ENCODE results near the gene P2RY11. TPM values are rescaled to one million over a fixed set of nuclear protein-coding genes. Genes with fewer than 3 reads are reported as not detected.

Gene P2RY11
- total and polyA plus RNA-seq, 2 donors (not counting 1 experiment from before 2014, with no cell fraction given): 25.8 to 27.1 TPM

DNA sequence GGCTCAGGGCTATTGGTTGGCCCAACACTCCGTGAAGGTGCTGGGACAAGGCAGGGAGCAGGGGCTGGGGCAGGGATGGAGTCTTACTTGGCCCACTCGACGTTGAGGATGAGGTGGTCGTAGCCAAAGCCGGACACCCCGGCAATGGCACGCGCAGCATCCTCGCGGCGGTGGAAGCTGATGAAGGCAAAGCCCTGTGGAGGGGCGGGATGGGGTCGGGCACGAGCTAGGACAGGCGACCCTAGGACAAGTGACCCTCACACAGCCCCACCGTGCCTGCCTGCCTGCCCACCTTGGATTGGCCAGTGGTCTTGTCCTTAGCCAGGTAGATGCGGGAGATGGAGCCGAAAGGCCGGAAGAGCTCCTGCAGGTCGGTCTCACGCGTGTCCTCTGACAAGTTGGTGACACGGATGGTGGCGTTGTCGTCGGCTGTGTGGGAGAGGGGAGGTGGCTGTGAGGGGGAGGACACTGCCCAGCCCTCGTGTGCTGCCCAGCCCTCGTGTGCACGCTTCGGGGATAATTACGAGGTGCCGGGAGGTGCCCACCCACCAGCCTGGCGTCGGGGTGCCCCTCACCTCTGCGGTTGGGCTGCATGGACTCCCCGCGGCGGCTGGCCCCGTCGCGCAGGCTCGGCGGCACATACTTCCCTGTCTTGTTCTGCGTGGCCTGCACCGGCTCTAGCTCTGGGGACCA lies 4.0 kb downstream of the P2RY11 start:
- Mint-ChIP-seq H3K27me3 (no peaks in the 10 kb centered on the region), H3K27ac (no peak overlapping the region), H3K4me3 (no peak overlapping the region), H3K4me1 (peaks cover 45% of the 10 kb centered on the region), H3K9me3 (ENCODE audit: insufficient read depth) (no peaks in the 10 kb centered on the region)
- intact Hi-C loops (cut with micrococcal nuclease): no loop called here
- ChIA-PET POLR2A (interaction anchor here (0.6 to 6.6 kb wide), 3 partner anchors 14 to 316 kb away, joined by 3 to 62 read pairs (median 3); partner anchors contain the start of gene ANGPTL6), CTCF (interaction anchor here (1.0 to 15.9 kb wide), 4 partner anchors 14 to 185 kb away, joined by 3 to 263 read pairs (median 6); partner anchors contain the start of genes ANGPTL6 and PPAN)
- Histone ChIP-seq H3K79me2 (ENCODE audit: control insufficient read depth, insufficient read depth, low read length) (peaks cover 33% of the 10 kb centered on the region), H3K9me3 (ENCODE audit: control extremely low read depth in 1 of 3, control insufficient read depth in 2 of 3, insufficient read depth in 1 of 3, low read length in 2 of 3) (peaks cover 0 to 6% (median 0%) of the 10 kb centered on the region in 3 donors), H3K4me3 (ENCODE audit: control extremely low read depth in 1 of 5, extremely low read depth in 1 of 5, insufficient read depth in 1 of 5, low read depth in 2 of 5, low read length in 4 of 5) (no peak overlapping the region), H3K27ac (ENCODE audit: low read length in 2 of 2) (no peak overlapping the region), H3K36me3 (replicated peaks in 1 of 2; ENCODE audit: control extremely low read depth in 1 of 2, control insufficient read depth in 1 of 2, extremely low read depth in 1 of 2, insufficient read depth in 2 of 2, low read length in 1 of 2) (peaks cover 0 to 45% of the 10 kb centered on the region in 2 experiments), H3K9ac (ENCODE audit: low read length) (no peak overlapping the region), H4K20me1 (ENCODE audit: control insufficient read depth, insufficient read depth, low read length, poor library complexity, severe bottlenecking) (peaks cover 76% of the 10 kb centered on the region), H3K27me3 (replicated peaks in 1 of 4; ENCODE audit: control extremely low read depth in 1 of 4, control insufficient read depth in 3 of 4, insufficient read depth in 4 of 4, low read length in 3 of 4) (no peaks in the 10 kb centered on the region), H3K4me1 (ENCODE audit: control insufficient read depth in 2 of 2, insufficient read depth in 2 of 2, low read length in 2 of 2) (peaks cover 36 to 45% of the 10 kb centered on the region in 2 donors), H2AFZ (ENCODE audit: insufficient read depth, low read depth, low read length, poor library complexity, severe bottlenecking) (no peak overlapping the region), H3K4me2 (replicated peaks; ENCODE audit: low read depth, low read length, poor library complexity, severe bottlenecking) (no peak overlapping the region)
- no peak for TF ChIP-seq EZH2 (IDR thresholded peaks at IDR 0.05; ENCODE audit: borderline replicate concordance, insufficient read depth, low read depth, low read length, poor library complexity, severe bottlenecking)
- TF ChIP-seq, protein P1, sequence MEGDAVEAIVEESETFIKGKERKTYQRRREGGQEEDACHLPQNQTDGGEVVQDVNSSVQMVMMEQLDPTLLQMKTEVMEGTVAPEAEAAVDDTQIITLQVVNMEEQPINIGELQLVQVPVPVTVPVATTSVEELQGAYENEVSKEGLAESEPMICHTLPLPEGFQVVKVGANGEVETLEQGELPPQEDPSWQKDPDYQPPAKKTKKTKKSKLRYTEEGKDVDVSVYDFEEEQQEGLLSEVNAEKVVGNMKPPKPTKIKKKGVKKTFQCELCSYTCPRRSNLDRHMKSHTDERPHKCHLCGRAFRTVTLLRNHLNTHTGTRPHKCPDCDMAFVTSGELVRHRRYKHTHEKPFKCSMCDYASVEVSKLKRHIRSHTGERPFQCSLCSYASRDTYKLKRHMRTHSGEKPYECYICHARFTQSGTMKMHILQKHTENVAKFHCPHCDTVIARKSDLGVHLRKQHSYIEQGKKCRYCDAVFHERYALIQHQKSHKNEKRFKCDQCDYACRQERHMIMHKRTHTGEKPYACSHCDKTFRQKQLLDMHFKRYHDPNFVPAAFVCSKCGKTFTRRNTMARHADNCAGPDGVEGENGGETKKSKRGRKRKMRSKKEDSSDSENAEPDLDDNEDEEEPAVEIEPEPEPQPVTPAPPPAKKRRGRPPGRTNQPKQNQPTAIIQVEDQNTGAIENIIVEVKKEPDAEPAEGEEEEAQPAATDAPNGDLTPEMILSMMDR (IDR thresholded peaks at IDR 0.05): no peak
- ATAC-seq (ENCODE audit: low read depth) (no peak), DNase-seq (no peak)
- 94% methylated on average over 45 of the region's 45 CpGs for WGBS (ENCODE audit: insufficient coverage)

Measured in B cell (primary cell).